Subcutaneous adipose tissue (tissue), 4 donors: ENCODE measurements around the gene BLACAT1. TPM values are rescaled to one million over a fixed set of nuclear protein-coding genes. Genes with fewer than 3 reads are reported as not detected.

Source experiments
- total RNA-seq, 4 donors: library from RNA; depleted of rRNA; stranded (reverse); fragments of >200 nt; gene quantifications; one replicate each; pipeline ENCODE4 v1.1.0, GENCODE V29; 2016
- TF ChIP-seq, protein P1 (sequence below): fragments of 450-650 bp; IDR thresholded peaks from one replicate; pipeline ENCODE4 v1.5.1; 2016; ENCODE audit warnings: low read depth, mild to moderate bottlenecking, control low read depth, antibody characterized with exemption, moderate library complexity

BLACAT1 gene
- total RNA-seq, 4 donors from 2014 or later: not detected

DNA sequence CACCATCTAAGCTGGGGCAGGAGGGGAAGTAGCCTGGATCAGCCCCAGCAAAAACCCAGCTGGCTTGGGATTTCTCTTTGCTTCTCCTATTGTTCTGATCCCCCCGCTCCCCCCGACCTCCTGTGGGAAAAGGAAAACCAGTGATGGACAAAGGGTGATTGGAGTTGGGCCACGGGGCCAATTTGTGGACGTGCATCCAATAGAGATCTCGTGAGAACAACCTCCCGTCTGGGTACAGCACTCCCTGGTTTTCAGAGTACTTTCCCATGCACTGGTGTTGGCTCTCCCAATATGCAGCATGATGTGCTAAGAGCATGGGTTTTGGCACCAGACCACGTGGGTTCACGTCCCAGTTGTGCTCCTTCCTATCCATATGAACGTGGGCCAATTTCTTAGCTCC is 9.0 kb downstream of the BLACAT1 start:
- TF ChIP-seq, protein P1, sequence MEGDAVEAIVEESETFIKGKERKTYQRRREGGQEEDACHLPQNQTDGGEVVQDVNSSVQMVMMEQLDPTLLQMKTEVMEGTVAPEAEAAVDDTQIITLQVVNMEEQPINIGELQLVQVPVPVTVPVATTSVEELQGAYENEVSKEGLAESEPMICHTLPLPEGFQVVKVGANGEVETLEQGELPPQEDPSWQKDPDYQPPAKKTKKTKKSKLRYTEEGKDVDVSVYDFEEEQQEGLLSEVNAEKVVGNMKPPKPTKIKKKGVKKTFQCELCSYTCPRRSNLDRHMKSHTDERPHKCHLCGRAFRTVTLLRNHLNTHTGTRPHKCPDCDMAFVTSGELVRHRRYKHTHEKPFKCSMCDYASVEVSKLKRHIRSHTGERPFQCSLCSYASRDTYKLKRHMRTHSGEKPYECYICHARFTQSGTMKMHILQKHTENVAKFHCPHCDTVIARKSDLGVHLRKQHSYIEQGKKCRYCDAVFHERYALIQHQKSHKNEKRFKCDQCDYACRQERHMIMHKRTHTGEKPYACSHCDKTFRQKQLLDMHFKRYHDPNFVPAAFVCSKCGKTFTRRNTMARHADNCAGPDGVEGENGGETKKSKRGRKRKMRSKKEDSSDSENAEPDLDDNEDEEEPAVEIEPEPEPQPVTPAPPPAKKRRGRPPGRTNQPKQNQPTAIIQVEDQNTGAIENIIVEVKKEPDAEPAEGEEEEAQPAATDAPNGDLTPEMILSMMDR: no peak

DNA sequence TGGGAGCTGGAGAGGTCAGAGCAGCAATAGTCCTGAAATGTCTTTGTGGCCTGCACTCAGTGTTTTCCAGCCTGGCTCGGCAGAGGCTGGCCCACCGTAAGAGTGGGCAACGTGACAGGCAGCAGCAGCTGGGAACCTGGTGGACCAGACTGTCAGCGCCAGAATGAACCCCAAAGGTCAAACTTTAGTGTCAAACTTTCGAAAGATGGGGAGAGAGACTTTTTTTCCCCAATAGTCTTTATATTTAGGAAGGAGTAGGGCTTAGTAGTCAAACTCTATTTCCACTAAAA is 10.3 kb downstream of the BLACAT1 start:
- TF ChIP-seq, protein P1: no peak

DNA sequence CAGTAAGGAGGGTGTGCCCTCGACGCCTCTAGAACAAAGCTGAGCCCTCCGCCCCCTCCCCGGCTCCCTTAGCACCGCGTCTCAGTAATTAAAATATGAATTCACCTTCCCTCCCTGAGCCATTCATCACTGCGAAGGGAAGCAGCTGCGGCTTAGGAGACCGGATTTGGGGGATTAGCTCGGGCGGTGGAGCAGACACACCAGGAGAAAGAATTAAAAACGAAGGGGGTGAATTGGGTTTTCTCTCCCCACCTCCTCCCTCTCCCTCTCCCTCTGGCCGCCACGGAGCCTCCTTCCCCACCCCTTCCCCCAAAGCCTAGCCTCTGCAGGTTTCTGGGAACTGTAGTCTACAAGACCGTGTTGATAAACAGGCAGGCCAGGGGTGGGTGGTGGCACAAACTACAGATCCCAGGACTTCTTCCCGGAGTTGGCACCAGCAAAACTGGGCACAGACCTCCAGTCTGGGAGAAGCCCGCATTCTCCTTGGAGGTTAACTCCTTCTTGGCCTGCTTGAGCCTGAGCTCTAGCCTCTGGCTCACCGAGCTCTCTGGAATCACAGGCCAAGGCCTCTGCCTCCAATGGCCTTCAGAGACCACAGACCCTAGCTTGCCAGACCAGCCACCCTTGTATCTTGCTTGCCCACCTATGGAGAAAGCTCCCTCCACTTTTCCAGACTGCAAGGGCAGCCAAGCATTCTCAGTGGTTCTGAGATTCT is 10.8 kb downstream of the BLACAT1 start:
- TF ChIP-seq, protein P1: no peak

DNA sequence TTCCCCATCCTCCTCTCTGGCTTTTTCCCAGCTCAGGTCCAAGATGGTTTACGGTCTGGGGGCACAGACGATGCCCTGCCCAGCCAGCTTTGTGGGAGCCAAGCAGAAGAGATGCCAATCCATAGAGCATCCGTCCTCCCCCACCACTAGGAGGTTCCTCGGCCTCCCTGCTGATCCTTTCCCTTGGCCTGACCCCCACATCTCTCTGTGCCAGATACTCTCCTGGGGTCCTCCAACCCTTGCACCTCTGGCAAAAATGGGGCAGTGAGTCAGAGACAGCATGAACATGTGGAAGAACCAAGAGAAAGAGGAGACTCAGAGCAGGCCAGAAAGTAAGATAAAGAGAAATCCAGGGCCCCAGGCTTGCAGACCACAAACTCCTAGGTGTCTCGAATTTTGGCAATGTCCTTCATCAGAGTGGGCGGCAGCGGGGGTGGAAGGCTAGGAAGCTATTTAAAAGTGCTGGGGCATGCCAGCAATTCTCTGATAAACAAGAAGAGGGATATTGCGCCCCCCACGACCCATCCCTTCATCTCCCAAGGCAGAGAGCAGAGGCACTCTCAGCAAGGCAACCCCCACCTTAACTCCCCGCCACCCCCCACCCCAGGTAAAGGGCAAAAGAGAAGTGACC is 11.4 kb downstream of the BLACAT1 start:
- TF ChIP-seq, protein P1: no peak

DNA sequence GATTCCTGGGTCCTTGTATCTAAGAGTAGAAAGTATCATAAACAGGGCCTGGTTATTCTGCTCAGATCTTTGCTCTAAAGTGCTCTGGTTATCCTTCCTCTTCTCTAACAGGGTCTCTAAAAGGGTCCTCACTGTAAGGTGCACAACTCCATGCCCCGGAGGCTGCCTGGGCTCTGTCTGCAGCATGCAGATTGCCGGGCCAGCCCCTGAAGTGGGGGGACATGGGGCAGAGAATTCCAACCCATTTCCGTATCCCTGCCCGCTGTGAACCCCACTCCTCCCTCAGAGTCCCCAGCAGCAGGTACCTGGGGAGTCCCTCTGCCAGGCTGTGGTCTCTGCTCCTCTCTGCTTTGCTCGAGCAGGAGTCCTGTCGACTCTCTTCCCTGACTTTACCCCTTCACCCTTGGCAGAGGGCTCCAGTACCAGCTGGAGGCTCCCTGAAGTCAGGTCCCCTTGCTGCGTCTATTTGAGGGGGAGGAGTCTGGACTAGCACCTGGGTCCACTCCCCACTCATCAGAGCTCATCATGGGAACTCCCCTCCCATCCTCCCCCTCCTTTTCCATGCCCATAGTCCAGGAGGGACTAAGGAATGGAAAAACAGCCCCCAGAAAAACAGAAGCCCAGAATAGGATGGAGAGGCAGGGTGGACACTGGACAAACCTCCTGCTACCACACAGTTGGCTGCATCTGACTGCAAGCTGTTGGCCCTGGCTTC is 12.1 kb downstream of the BLACAT1 start:
- TF ChIP-seq, protein P1: no peak

DNA sequence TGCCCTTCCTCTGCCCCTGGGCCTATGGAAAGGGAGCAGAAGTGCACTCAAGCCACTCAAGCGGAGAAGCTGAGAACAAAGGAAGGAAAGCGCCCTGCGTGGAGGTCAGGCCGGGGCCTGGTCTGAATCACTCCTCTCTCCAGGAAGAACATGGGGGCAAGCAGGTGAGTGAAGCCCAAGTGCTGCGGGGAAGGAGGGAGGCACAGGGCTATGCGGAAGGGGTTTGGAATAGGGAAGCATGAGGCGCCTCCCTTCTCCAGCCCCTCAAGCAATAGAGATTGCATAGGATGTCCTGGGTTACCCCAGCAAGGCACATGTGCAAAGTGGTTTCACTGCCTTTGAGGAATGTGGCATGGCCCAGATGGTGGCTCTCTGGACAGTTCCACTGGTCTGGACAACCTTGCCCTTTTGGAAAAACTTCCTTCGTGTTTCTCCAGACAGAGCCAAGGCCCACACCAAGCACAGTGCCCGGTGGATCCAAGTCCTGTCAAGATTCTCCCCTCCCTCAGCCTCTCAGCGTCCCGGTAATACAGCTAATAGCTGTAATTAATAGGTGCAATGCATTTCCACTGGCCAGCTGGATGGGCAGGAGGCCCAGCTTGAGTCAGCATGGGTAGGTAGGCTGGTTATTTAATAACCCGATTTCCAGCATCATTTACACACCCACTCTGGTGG is 13.7 kb downstream of the BLACAT1 start:
- TF ChIP-seq, protein P1: no peak

DNA sequence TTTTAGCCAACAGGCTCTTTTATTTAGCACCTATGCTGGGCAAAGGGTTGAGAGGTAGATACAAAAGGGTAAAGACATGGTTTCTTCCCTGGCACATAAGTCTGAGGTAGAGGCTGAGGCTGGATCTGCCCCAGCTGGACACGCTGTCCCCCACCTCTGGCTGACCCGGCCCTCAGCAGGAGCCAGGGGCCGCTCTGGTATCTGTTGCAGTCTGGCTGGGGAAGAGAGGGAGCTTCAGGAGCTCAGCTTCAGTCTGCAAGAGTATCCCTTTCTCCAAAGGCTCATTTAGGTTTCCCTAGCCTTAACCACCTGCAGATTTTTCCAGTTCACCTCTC is 14.2 kb downstream of the BLACAT1 start:
- TF ChIP-seq, protein P1: no peak
